Mammary epithelial cell (primary cell): ENCODE measurements around the gene EP300.

Experiments used
- EZH2 ChIP-seq: IDR thresholded peaks from 2 replicates; pipeline ENCODE4 v1.6.1; 2012; ENCODE audit warnings: low read length, inconsistent platforms, borderline replicate concordance
- TF ChIP-seq, protein P1 (sequence below), 2 donors: IDR thresholded peaks in 1 of 2; conservative IDR thresholded peaks in 1 of 2; 2 replicates each; pipeline ENCODE4 v1.5.1; 2011 to 2012; ENCODE audit warnings: inconsistent platforms in 2 of 2, low read length in 2 of 2, mild to moderate bottlenecking in 2 of 2, control low read depth in 1 of 2, low read depth in 1 of 2; ENCODE audit not compliant: insufficient read depth in 1 of 2; ENCODE audit errors: extremely low read depth in 1 of 2

DNA sequence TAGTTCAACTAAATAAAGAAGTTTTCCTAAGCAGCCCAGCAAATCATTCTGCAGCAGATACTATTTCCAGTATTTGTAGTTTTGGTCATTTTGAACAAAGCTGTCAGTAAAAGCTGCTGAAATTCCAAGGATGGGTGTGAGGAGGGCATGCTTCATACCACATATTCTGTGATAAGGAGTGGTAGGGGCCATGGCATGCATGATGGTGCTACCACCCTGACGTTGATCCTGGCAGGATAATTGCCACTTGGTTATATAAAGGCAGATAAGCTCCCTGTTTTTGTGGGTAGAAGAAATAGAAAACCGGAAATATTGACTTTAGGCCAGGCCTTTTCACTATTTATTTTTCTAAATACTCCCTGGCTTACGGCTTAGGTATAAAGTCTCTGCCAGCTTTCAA lies 79.6 kb downstream of the EP300 start:
- TF ChIP-seq, protein P1, sequence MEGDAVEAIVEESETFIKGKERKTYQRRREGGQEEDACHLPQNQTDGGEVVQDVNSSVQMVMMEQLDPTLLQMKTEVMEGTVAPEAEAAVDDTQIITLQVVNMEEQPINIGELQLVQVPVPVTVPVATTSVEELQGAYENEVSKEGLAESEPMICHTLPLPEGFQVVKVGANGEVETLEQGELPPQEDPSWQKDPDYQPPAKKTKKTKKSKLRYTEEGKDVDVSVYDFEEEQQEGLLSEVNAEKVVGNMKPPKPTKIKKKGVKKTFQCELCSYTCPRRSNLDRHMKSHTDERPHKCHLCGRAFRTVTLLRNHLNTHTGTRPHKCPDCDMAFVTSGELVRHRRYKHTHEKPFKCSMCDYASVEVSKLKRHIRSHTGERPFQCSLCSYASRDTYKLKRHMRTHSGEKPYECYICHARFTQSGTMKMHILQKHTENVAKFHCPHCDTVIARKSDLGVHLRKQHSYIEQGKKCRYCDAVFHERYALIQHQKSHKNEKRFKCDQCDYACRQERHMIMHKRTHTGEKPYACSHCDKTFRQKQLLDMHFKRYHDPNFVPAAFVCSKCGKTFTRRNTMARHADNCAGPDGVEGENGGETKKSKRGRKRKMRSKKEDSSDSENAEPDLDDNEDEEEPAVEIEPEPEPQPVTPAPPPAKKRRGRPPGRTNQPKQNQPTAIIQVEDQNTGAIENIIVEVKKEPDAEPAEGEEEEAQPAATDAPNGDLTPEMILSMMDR (conservative IDR thresholded peaks at IDR 0.05 in 1 of 2, IDR thresholded peaks at IDR 0.05 in 1 of 2; ENCODE audit: extremely low read depth in 1 of 2, insufficient read depth in 1 of 2, low read depth in 1 of 2, low read length in 2 of 2) = no peak
- TF ChIP-seq EZH2 = no peak
